Liver (tissue), 9 donors: ENCODE results near the gene UTS2R. TPM values are rescaled to one million over a fixed set of nuclear protein-coding genes. Genes with fewer than 3 reads are reported as not detected.

Experiments
- DNase-seq: peaks from one replicate; pipeline ENCODE4 v3.0.0-alpha.2; 2017; ENCODE audit warnings: low spot score
- H3K27ac ChIP-seq, 2 donors: one replicate each; pipeline ENCODE4 v1.7.0; 2013; ENCODE audit warnings: inconsistent platforms in 2 of 2, low read length in 2 of 2, control low read depth in 1 of 2, low read depth in 1 of 2, mild to moderate bottlenecking in 1 of 2
- H3K27me3 ChIP-seq, 4 donors: one replicate each; pipeline versions ENCODE4 v1.6.1 to v1.7.0; 2013; ENCODE audit warnings: low read length in 3 of 4, inconsistent platforms in 1 of 4, mild to moderate bottlenecking in 1 of 4, moderate library complexity in 1 of 4; ENCODE audit not compliant: control insufficient read depth in 4 of 4, insufficient read depth in 4 of 4
- H3K36me3 ChIP-seq, 4 donors: one replicate each; pipeline versions ENCODE4 v1.6.1 to v1.7.0; 2013; ENCODE audit warnings: low read length in 3 of 4, mild to moderate bottlenecking in 3 of 4, low read depth in 1 of 4, moderate library complexity in 1 of 4; ENCODE audit not compliant: control insufficient read depth in 4 of 4, insufficient read depth in 3 of 4
- H3K4me1 ChIP-seq, 4 donors: one replicate each; pipeline versions ENCODE4 v1.6.1 to v1.7.0; 2013; ENCODE audit warnings: low read length in 3 of 4, mild to moderate bottlenecking in 3 of 4, moderate library complexity in 1 of 4; ENCODE audit not compliant: control insufficient read depth in 4 of 4, insufficient read depth in 4 of 4
- H3K4me3 ChIP-seq, 3 donors: one replicate each; pipeline versions ENCODE4 v1.6.1 to v1.7.0; 2013; ENCODE audit warnings: low read length in 3 of 3, control low read depth in 1 of 3, low read depth in 1 of 3, mild to moderate bottlenecking in 1 of 3
- H3K9ac ChIP-seq, 2 donors: one replicate each; pipeline ENCODE4 v1.7.0; 2013; ENCODE audit warnings: low read length in 2 of 2, mild to moderate bottlenecking in 2 of 2, moderate library complexity in 2 of 2, control low read depth in 1 of 2, low read depth in 1 of 2
- H3K9me3 ChIP-seq, 4 donors: one replicate each; pipeline versions ENCODE4 v1.6.1 to v1.7.0; 2013; ENCODE audit warnings: low read length in 3 of 4; ENCODE audit not compliant: control insufficient read depth in 4 of 4
- CTCF ChIP-seq: fragments of 150-350 bp; IDR thresholded peaks from 2 replicates; pipeline ENCODE4 v1.5.1; 2017; ENCODE audit warnings: improper control_type of control experiment, low read depth, low read length; ENCODE audit not compliant: missing input control
- EGR1 ChIP-seq, 2 donors: IDR thresholded peaks; 2 replicates each; pipeline ENCODE4 v1.6.1; 2016 to 2018; ENCODE audit warnings: antibody characterized with exemption in 2 of 2, low read depth in 2 of 2
- FOXA1 ChIP-seq: IDR thresholded peaks from 2 replicates; pipeline ENCODE4 v1.6.1; 2016; ENCODE audit warnings: antibody characterized with exemption
- FOXA2 ChIP-seq: IDR thresholded peaks from 2 replicates; pipeline ENCODE4 v1.6.1; 2016; ENCODE audit warnings: antibody characterized with exemption
- GABPA ChIP-seq, 2 donors: IDR thresholded peaks in 1 of 2; conservative IDR thresholded peaks in 1 of 2; 2 replicates each; pipeline ENCODE4 v1.6.1; 2016; ENCODE audit warnings: antibody characterized with exemption in 2 of 2, mild to moderate bottlenecking in 1 of 2, moderate library complexity in 1 of 2
- HNF4A ChIP-seq, 2 donors: conservative IDR thresholded peaks; 2 replicates each; pipeline ENCODE4 v1.6.1; 2016; ENCODE audit warnings: antibody characterized with exemption in 2 of 2, mild to moderate bottlenecking in 2 of 2
- HNF4G ChIP-seq: IDR thresholded peaks from 2 replicates; pipeline ENCODE4 v1.6.1; 2016; ENCODE audit warnings: antibody characterized with exemption
- JUND ChIP-seq, 2 donors: IDR thresholded peaks; 2 replicates each; pipeline ENCODE4 v1.6.1; 2016; ENCODE audit warnings: antibody characterized with exemption in 2 of 2
- NR2F2 ChIP-seq: IDR thresholded peaks from 2 replicates; pipeline ENCODE4 v1.6.1; 2016; ENCODE audit warnings: antibody characterized with exemption
- RAD21 ChIP-seq, 2 donors: IDR thresholded peaks; 2 replicates each; pipeline ENCODE4 v1.6.1; 2016; ENCODE audit warnings: antibody characterized with exemption in 2 of 2, mild to moderate bottlenecking in 2 of 2
- REST ChIP-seq: IDR thresholded peaks from 2 replicates; pipeline ENCODE4 v1.6.1; 2016; ENCODE audit warnings: antibody characterized with exemption, mild to moderate bottlenecking
- RXRA ChIP-seq, 2 donors: IDR thresholded peaks; 2 replicates each; pipeline ENCODE4 v1.6.1; 2017 to 2018; ENCODE audit warnings: antibody characterized with exemption in 2 of 2, mild to moderate bottlenecking in 1 of 2
- SP1 ChIP-seq: IDR thresholded peaks from 2 replicates; pipeline ENCODE4 v1.6.1; 2018; ENCODE audit warnings: antibody characterized with exemption, mild to moderate bottlenecking
- TAF1 ChIP-seq: conservative IDR thresholded peaks from 2 replicates; pipeline ENCODE4 v1.6.1; 2016; ENCODE audit warnings: antibody characterized with exemption, mild to moderate bottlenecking
- YY1 ChIP-seq: IDR thresholded peaks from 2 replicates; pipeline ENCODE4 v1.6.1; 2016; ENCODE audit warnings: antibody characterized with exemption, mild to moderate bottlenecking
- ZBTB33 ChIP-seq: IDR thresholded peaks from 2 replicates; pipeline ENCODE4 v1.6.1; 2016; ENCODE audit warnings: antibody characterized with exemption
- WGBS: extraction: QIAGEN DNeasy Blood & Tissue Kit; methylation state at CpG from one replicate; pipeline ENCODE4 v1.1.7; 2013; 5-methylcytosine and 5-hydroxymethylcytosine counted together
- polyA plus RNA-seq, 2 donors: library from polyadenylated mRNA; stranded (reverse) in 1 of 2; unstranded in 1 of 2; fragments of 200-250 nt in 1 of 2; fragments of >200 nt in 1 of 2; fragmentation: Nextera tagmentation in 1 of 2; extraction: Ambion mirVana in 1 of 2; gene quantifications; one replicate each; pipeline versions ENCODE4 v1.2.1 to v1.2.3, GENCODE V29; 2013 to 2015
- total RNA-seq, 2 donors: library from RNA; depleted of rRNA; stranded (reverse); fragments of >200 nt; gene quantifications; one replicate each; pipeline ENCODE4 v1.2.3, GENCODE V29; 2014
- TF ChIP-seq, protein P1 (sequence below): IDR thresholded peaks from 2 replicates; pipeline ENCODE4 v1.6.1; 2016; ENCODE audit warnings: antibody characterized with exemption
- TF ChIP-seq, protein P2 (sequence below): IDR thresholded peaks from 2 replicates; pipeline ENCODE4 v1.6.1; 2016; ENCODE audit warnings: antibody characterized with exemption
- donor health status: healthy.
- donor health status: healthy.
- donor health status: healthy.
- donor health status: healthy.
- donor health status: healthy.

UTS2R gene
- total and polyA plus RNA-seq, 4 donors: not detected

- Histone ChIP-seq H3K27me3 (no peaks in the 10 kb centered on the region), H3K36me3 (peaks cover 0 to 16% (median 2%) of the 10 kb centered on the region in 4 donors), H3K4me1 (peaks cover 0 to 9% (median 4%) of the 10 kb centered on the region in 4 donors), H3K9ac (no peak overlapping the region), H3K4me3 (no peak overlapping the region), H3K27ac (no peak overlapping the region), H3K9me3 (no peaks in the 10 kb centered on the region)
- no peak for TF ChIP-seq SP1
- no peak for TF ChIP-seq HNF4G
- no peak for TF ChIP-seq RXRA (IDR thresholded peaks at IDR 0.05)
- no peak for TF ChIP-seq RAD21 (IDR thresholded peaks at IDR 0.05)
- no peak for TF ChIP-seq NR2F2
- TF ChIP-seq, protein P1, sequence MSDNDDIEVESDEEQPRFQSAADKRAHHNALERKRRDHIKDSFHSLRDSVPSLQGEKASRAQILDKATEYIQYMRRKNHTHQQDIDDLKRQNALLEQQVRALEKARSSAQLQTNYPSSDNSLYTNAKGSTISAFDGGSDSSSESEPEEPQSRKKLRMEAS: no peak
- TF ChIP-seq EGR1 (IDR thresholded peaks at IDR 0.05; ENCODE audit: low read depth in 2 of 2): no peak
- TF ChIP-seq YY1: no peak
- TF ChIP-seq REST: no peak
- no peak for TF ChIP-seq FOXA2
- TF ChIP-seq, protein P2, sequence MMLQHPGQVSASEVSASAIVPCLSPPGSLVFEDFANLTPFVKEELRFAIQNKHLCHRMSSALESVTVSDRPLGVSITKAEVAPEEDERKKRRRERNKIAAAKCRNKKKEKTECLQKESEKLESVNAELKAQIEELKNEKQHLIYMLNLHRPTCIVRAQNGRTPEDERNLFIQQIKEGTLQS: no peak
- no peak for TF ChIP-seq FOXA1
- no peak for TF ChIP-seq CTCF
- TF ChIP-seq TAF1: no peak
- TF ChIP-seq GABPA (IDR thresholded peaks at IDR 0.05 in 1 of 2, conservative IDR thresholded peaks at IDR 0.05 in 1 of 2): no peak
- TF ChIP-seq JUND (IDR thresholded peaks at IDR 0.05): no peak
- no peak for TF ChIP-seq HNF4A (conservative IDR thresholded peaks at IDR 0.05)
- TF ChIP-seq ZBTB33: no peak
- no peak for DNase-seq
- 89% methylated on average over 13 of the region's 13 CpGs for WGBS
Observed at GRCh38 chr17:82407255-82407654, 35.7 kb downstream of the UTS2R start.
